SK-N-SH (cell line): ENCODE measurements around the gene PIP4K2A. TPM values are rescaled to one million over a fixed set of nuclear protein-coding genes. Genes with fewer than 3 reads are reported as not detected.

ENCODE experiments used
- CTCF ChIA-PET: fragments of 300-600, 350-600 bp; formaldehyde crosslinking; extraction: SDS; loops from one replicate; lab custom pipeline; 2021; lab: Yijun Ruan, JAX
- POLR2A ChIA-PET: fragments of 350-600 bp; sonication (Branson Sonifier 250); formaldehyde crosslinking; extraction: SDS; loops from one replicate; lab custom pipeline; 2020; ENCODE audit warnings: antibody characterized with exemption, inconsistent platforms; lab: Yijun Ruan, JAX
- DNase-seq: peaks from one replicate; pipeline ENCODE4 v3.0.0; 2012
- H2AFZ ChIP-seq: fragments of 200-600 bp; sonication (generic); 2 replicates; pipeline ENCODE4 v1.8.1; 2016; ENCODE audit warnings: antibody characterized with exemption, mild to moderate bottlenecking, low read depth
- H3F3A ChIP-seq: fragments of 200-600 bp; sonication (generic); replicated peaks from 2 replicates; pipeline ENCODE3; 2016; ENCODE audit warnings: antibody characterized with exemption, mild to moderate bottlenecking; ENCODE audit not compliant: insufficient read depth
- H3K27ac ChIP-seq, 2 experiments: fragments of 200-500 bp in 1 of 2; fragments of 200-600 bp in 1 of 2; sonication (Bioruptor generic) in 1 of 2; sonication (generic), shearing (Covaris generic) in 1 of 2; 2 replicates each; pipeline versions ENCODE4 v1.5.1 to v1.6.1; 2014 to 2016; ENCODE audit warnings: low read depth in 2 of 2, inconsistent platforms in 1 of 2, low read length in 1 of 2, mild to moderate bottlenecking in 1 of 2, mixed read lengths in 1 of 2
- H3K27me3 ChIP-seq: fragments of 200-600 bp; sonication (generic), shearing (Covaris generic); 2 replicates; pipeline ENCODE4 v1.6.1; 2016; ENCODE audit warnings: mixed run types; ENCODE audit not compliant: insufficient read depth
- H3K36me3 ChIP-seq, 2 experiments: fragments of 200-500 bp in 1 of 2; fragments of 200-600 bp in 1 of 2; sonication (Bioruptor generic) in 1 of 2; sonication (generic) in 1 of 2; replicated peaks in 1 of 2; 2 replicates each; pipeline versions ENCODE3 to v1.5.1; 2014 to 2016; ENCODE audit warnings: low read length in 1 of 2, mild to moderate bottlenecking in 1 of 2; ENCODE audit not compliant: insufficient read depth in 2 of 2, control insufficient read depth in 1 of 2
- H3K4me1 ChIP-seq, 2 experiments: fragments of 200-500 bp in 1 of 2; fragments of 200-600 bp in 1 of 2; sonication (Bioruptor generic) in 1 of 2; sonication (generic), shearing (Covaris generic) in 1 of 2; 2 replicates each; pipeline versions ENCODE4 v1.5.1 to v1.6.1; 2014 to 2016; ENCODE audit warnings: low read depth in 1 of 2, low read length in 1 of 2, mixed run types in 1 of 2; ENCODE audit not compliant: insufficient read depth in 2 of 2, control insufficient read depth in 1 of 2
- H3K4me2 ChIP-seq: fragments of 200-600 bp; sonication (generic), shearing (Covaris generic); 2 replicates; pipeline ENCODE4 v1.6.1; 2017; ENCODE audit warnings: mixed run types
- H3K4me3 ChIP-seq, 2 experiments: fragments of 200-500 bp in 1 of 2; fragments of 200-600 bp in 1 of 2; sonication (Bioruptor generic) in 1 of 2; sonication (generic), shearing (Covaris generic) in 1 of 2; 2 replicates each; pipeline versions ENCODE4 v1.5.1 to v1.8.1; 2014 to 2016; ENCODE audit warnings: low read depth in 2 of 2, inconsistent platforms in 1 of 2, low read length in 1 of 2, mild to moderate bottlenecking in 1 of 2, mixed read lengths in 1 of 2, moderate library complexity in 1 of 2
- H3K79me2 ChIP-seq: fragments of 200-600 bp; sonication (generic); 2 replicates; pipeline ENCODE4 v1.8.1; 2017; ENCODE audit warnings: mild to moderate bottlenecking; ENCODE audit not compliant: insufficient read depth
- H3K9ac ChIP-seq: fragments of 200-600 bp; sonication (generic); 2 replicates; pipeline ENCODE4 v1.6.1; 2017; ENCODE audit warnings: mixed run types
- H3K9me2 ChIP-seq: fragments of 200-600 bp; sonication (generic); 2 replicates; pipeline ENCODE4 v1.6.1; 2017; ENCODE audit warnings: mixed run types
- H3K9me3 ChIP-seq: fragments of 200-600 bp; sonication (generic); 2 replicates; pipeline ENCODE4 v1.6.1; 2017; ENCODE audit warnings: mixed run types, mild to moderate bottlenecking, moderate library complexity
- H4K20me1 ChIP-seq: fragments of 200-600 bp; sonication (generic); 2 replicates; pipeline ENCODE4 v1.6.1; 2017; ENCODE audit warnings: mild to moderate bottlenecking, mixed run types; ENCODE audit not compliant: insufficient read depth
- CHD2 ChIP-seq: fragments of 150-350 bp; IDR thresholded peaks from 2 replicates; pipeline ENCODE4 v1.6.1; 2018; ENCODE audit warnings: low read length; ENCODE audit not compliant: partially characterized antibody
- ELF1 ChIP-seq: IDR thresholded peaks from 2 replicates; pipeline ENCODE4 v1.4.0; 2012
- EP300 ChIP-seq, 2 experiments: IDR thresholded peaks; 2 replicates each; pipeline versions ENCODE4 v1.4.0 to v1.6.1; 2012; ENCODE audit warnings: borderline replicate concordance in 1 of 2, low read depth in 1 of 2, low read length in 1 of 2
- EZH2phosphoT487 ChIP-seq: fragments of 200-600 bp; sonication (generic); IDR thresholded peaks from 2 replicates; pipeline ENCODE4 v1.6.1; 2017; ENCODE audit warnings: low read depth, mixed run types, mild to moderate bottlenecking, antibody characterized with exemption, moderate library complexity, borderline replicate concordance
- FOSL2 ChIP-seq: IDR thresholded peaks from 2 replicates; pipeline ENCODE4 v1.4.0; 2012; ENCODE audit warnings: low read depth, mild to moderate bottlenecking, moderate library complexity, borderline replicate concordance
- FOXM1 ChIP-seq: IDR thresholded peaks from 2 replicates; pipeline ENCODE4 v1.4.0; 2012; ENCODE audit warnings: low read depth, mild to moderate bottlenecking
- GABPA ChIP-seq: IDR thresholded peaks from 2 replicates; pipeline ENCODE4 v1.4.0; 2012; ENCODE audit warnings: low read depth, mild to moderate bottlenecking
- GATA2 ChIP-seq: sonication (generic); formaldehyde crosslinking; IDR thresholded peaks from 2 replicates; pipeline ENCODE4 v1.5.0; 2020; ENCODE audit warnings: mild to moderate bottlenecking, missing genetic modification reagents
- JUND ChIP-seq: IDR thresholded peaks from 2 replicates; pipeline ENCODE4 v1.4.0; 2012
- MEF2A ChIP-seq: IDR thresholded peaks from 2 replicates; pipeline ENCODE4 v1.4.0; 2012; ENCODE audit warnings: low read depth, borderline replicate concordance
- MXI1 ChIP-seq: IDR thresholded peaks from 2 replicates; pipeline ENCODE4 v1.6.1; 2012; ENCODE audit warnings: mild to moderate bottlenecking, low read depth, low read length, improper control_type of control experiment
- NFIC ChIP-seq: IDR thresholded peaks from 2 replicates; pipeline ENCODE4 v1.4.0; 2012; ENCODE audit warnings: borderline replicate concordance
- NRF1 ChIP-seq: IDR thresholded peaks from 2 replicates; pipeline ENCODE4 v1.6.1; 2012; ENCODE audit warnings: low read depth, mild to moderate bottlenecking, low read length
- POLR2AphosphoS5 ChIP-seq: IDR thresholded peaks from 2 replicates; pipeline ENCODE4 v1.6.1; 2012; ENCODE audit warnings: low read depth, low read length
- RCOR1 ChIP-seq: fragments of 150-350 bp; IDR thresholded peaks from 2 replicates; pipeline ENCODE4 v1.6.1; 2017; ENCODE audit warnings: antibody characterized with exemption, low read length
- RFX5 ChIP-seq: IDR thresholded peaks from 2 replicates; pipeline ENCODE4 v1.6.1; 2012; ENCODE audit warnings: mild to moderate bottlenecking, improper control_type of control experiment, low read length
- RXRA ChIP-seq: IDR thresholded peaks from 2 replicates; pipeline ENCODE4 v1.4.0; 2012; ENCODE audit warnings: low read depth, mild to moderate bottlenecking, borderline replicate concordance
- SIN3A ChIP-seq: IDR thresholded peaks from 2 replicates; pipeline ENCODE4 v1.6.1; 2012; ENCODE audit warnings: low read depth, mild to moderate bottlenecking, low read length, moderate library complexity, borderline replicate concordance
- SMC3 ChIP-seq: IDR thresholded peaks from 2 replicates; pipeline ENCODE4 v1.6.1; 2012; ENCODE audit warnings: low read depth, low read length, improper control_type of control experiment
- TAF1 ChIP-seq: IDR thresholded peaks from 2 replicates; pipeline ENCODE4 v1.6.1; 2012; ENCODE audit warnings: low read depth, mild to moderate bottlenecking, low read length, moderate library complexity, borderline replicate concordance
- TCF12 ChIP-seq: IDR thresholded peaks from 2 replicates; pipeline ENCODE4 v1.4.0; 2012
- TEAD4 ChIP-seq: IDR thresholded peaks from 2 replicates; pipeline ENCODE4 v1.4.0; 2012; ENCODE audit warnings: mild to moderate bottlenecking, borderline replicate concordance; ENCODE audit not compliant: insufficient read depth
- YY1 ChIP-seq: IDR thresholded peaks from 2 replicates; pipeline ENCODE4 v1.4.0; 2012; ENCODE audit warnings: low read depth, mild to moderate bottlenecking
- WGBS: methylation state at CpG from one replicate; pipeline ENCODE4 v1.1.6; 2017; ENCODE audit warnings: low lambda C conversion rate; 5-methylcytosine and 5-hydroxymethylcytosine counted together
- polyA plus RNA-seq, 3 experiments: library from polyadenylated mRNA; depleted of rRNA; stranded (reverse); fragments of >200 nt; gene quantifications; 2 replicates each; pipeline ENCODE4 v1.2.3, GENCODE V29; 2012
- TF ChIP-seq, protein P1 (sequence below): fragments of 150-350 bp; IDR thresholded peaks from 2 replicates; pipeline ENCODE4 v1.6.1; 2017; ENCODE audit warnings: antibody characterized with exemption, low read length, low read depth, borderline replicate concordance
- TF ChIP-seq, protein P2 (sequence below): fragments of 150-350 bp; IDR thresholded peaks from 2 replicates; pipeline ENCODE4 v1.6.1; 2016; ENCODE audit warnings: mild to moderate bottlenecking, low read depth, low read length
- TF ChIP-seq, protein P3 (sequence below): IDR thresholded peaks from 2 replicates; pipeline ENCODE4; 2012
- TF ChIP-seq, protein P4 (sequence below): fragments of 200-600 bp; sonication (generic); IDR thresholded peaks from 2 replicates; pipeline ENCODE4 v1.6.1; 2017; ENCODE audit warnings: antibody characterized with exemption, mild to moderate bottlenecking, moderate library complexity
- TF ChIP-seq, protein P5 (sequence below): IDR thresholded peaks from 2 replicates; pipeline ENCODE4 v1.4.0; 2012; ENCODE audit warnings: low read depth

Gene PIP4K2A
- polyA plus RNA-seq, 1 of the 3 experiments (the other 2 are of a cell fraction): 10.8 TPM

DNA sequence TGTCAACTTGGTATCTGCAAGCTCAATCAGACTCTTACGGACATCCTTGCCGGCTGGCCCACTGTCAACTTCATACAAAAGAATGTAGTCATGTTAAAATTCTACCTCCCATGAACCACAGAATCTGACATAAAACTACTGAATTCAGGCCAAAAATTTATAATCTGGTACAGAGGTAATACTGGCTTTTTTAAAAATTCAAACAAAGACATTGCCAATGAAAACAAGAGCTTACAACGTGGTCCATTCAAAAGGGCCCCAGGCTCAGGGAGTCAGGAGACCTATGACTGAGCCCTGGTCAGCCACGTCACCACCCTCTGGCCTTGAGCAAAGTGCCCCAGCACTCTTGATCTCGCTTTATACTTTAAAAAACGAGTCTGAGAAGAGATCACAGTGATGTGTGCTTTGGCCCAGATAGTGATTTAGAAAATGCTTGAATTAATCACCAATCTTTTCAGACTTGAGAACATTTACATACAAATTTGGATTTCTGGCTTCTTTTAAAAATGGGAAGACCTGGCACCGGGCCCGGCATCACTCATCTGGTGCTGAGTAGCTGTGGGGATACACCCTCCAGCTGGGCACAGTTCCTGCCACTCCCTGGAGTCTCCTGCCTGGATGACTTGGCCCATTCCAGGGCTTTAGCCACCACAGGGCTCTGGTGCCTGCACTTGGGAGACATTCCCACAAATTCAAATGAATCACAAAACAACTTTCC lies 94.1 kb downstream of the PIP4K2A start:
- no peaks in the 10 kb centered on the region for H3K9me2 ChIP-seq
- TF ChIP-seq, protein P1, sequence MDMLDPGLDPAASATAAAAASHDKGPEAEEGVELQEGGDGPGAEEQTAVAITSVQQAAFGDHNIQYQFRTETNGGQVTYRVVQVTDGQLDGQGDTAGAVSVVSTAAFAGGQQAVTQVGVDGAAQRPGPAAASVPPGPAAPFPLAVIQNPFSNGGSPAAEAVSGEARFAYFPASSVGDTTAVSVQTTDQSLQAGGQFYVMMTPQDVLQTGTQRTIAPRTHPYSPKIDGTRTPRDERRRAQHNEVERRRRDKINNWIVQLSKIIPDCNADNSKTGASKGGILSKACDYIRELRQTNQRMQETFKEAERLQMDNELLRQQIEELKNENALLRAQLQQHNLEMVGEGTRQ: no peak
- TF ChIP-seq, protein P2, sequence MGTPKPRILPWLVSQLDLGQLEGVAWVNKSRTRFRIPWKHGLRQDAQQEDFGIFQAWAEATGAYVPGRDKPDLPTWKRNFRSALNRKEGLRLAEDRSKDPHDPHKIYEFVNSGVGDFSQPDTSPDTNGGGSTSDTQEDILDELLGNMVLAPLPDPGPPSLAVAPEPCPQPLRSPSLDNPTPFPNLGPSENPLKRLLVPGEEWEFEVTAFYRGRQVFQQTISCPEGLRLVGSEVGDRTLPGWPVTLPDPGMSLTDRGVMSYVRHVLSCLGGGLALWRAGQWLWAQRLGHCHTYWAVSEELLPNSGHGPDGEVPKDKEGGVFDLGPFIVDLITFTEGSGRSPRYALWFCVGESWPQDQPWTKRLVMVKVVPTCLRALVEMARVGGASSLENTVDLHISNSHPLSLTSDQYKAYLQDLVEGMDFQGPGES: no peak
- TF ChIP-seq, protein P3, sequence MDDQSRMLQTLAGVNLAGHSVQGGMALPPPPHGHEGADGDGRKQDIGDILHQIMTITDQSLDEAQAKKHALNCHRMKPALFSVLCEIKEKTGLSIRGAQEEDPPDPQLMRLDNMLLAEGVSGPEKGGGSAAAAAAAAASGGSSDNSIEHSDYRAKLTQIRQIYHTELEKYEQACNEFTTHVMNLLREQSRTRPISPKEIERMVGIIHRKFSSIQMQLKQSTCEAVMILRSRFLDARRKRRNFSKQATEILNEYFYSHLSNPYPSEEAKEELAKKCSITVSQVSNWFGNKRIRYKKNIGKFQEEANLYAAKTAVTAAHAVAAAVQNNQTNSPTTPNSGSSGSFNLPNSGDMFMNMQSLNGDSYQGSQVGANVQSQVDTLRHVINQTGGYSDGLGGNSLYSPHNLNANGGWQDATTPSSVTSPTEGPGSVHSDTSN: peak; percentile 92
- TF ChIP-seq TEAD4: peak; percentile 61
- TF ChIP-seq EP300 (IDR thresholded peaks at IDR 0.05; ENCODE audit: borderline replicate concordance in 1 of 2, low read depth in 1 of 2, low read length in 1 of 2): peak; percentile 22 to 84; a peak in 3 of 4 replicates
- TF ChIP-seq NFIC: peak; percentile 93
- peak; percentile 24; the same call in 1 of the 2 replicates for TF ChIP-seq FOSL2
- TF ChIP-seq POLR2AphosphoS5: no peak
- peak; percentile 39; the same call in 1 of the 2 replicates for TF ChIP-seq SIN3A
- no peak; the same call in 1 of the 2 replicates for TF ChIP-seq TAF1
- TF ChIP-seq MXI1: no peak
- no peak for TF ChIP-seq NRF1
- TF ChIP-seq FOXM1: peak; percentile 91
- TF ChIP-seq MEF2A: peak; percentile 66
- no peak for TF ChIP-seq GABPA
- TF ChIP-seq RCOR1: no peak
- no peak for TF ChIP-seq SMC3
- TF ChIP-seq CHD2: no peak
- TF ChIP-seq ELF1: peak; percentile 12; the same call in 1 of the 2 replicates
- peak; percentile 81 for TF ChIP-seq TCF12
- TF ChIP-seq JUND: peak; percentile 67
- peak; percentile 37; the same call in 1 of the 2 replicates for TF ChIP-seq RXRA
- no peak for TF ChIP-seq EZH2phosphoT487
- no peak for TF ChIP-seq GATA2 (CRISPR knock-in tag)
- TF ChIP-seq YY1: no peak
- TF ChIP-seq, protein P4, sequence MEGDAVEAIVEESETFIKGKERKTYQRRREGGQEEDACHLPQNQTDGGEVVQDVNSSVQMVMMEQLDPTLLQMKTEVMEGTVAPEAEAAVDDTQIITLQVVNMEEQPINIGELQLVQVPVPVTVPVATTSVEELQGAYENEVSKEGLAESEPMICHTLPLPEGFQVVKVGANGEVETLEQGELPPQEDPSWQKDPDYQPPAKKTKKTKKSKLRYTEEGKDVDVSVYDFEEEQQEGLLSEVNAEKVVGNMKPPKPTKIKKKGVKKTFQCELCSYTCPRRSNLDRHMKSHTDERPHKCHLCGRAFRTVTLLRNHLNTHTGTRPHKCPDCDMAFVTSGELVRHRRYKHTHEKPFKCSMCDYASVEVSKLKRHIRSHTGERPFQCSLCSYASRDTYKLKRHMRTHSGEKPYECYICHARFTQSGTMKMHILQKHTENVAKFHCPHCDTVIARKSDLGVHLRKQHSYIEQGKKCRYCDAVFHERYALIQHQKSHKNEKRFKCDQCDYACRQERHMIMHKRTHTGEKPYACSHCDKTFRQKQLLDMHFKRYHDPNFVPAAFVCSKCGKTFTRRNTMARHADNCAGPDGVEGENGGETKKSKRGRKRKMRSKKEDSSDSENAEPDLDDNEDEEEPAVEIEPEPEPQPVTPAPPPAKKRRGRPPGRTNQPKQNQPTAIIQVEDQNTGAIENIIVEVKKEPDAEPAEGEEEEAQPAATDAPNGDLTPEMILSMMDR: no peak
- no peak for TF ChIP-seq RFX5
- TF ChIP-seq, protein P5, sequence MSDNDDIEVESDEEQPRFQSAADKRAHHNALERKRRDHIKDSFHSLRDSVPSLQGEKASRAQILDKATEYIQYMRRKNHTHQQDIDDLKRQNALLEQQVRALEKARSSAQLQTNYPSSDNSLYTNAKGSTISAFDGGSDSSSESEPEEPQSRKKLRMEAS: peak; percentile 44; the same call in 1 of the 2 replicates

More for the DNA sequence above, 94.1 kb downstream of the PIP4K2A start:
- no peaks in the 10 kb centered on the region for H3K9me3 ChIP-seq
- peak overlapping the region; percentile 45; the same call in 1 of the 2 replicates for H3K9ac ChIP-seq
- H3K36me3 ChIP-seq: no peaks in the 10 kb centered on the region
- no peaks in the 10 kb centered on the region for H3K27me3 ChIP-seq
- ChIA-PET POLR2A (no interaction called here), CTCF (no interaction called here)
- peak overlapping the region; percentile 39 to 89 for H3K27ac ChIP-seq
- peak; percentile 44 for DNase-seq
- peaks cover 65% of the 10 kb centered on the region for H3F3A ChIP-seq
- no peaks in the 10 kb centered on the region; the same call in 1 of the 2 replicates for H4K20me1 ChIP-seq
- peaks cover 41 to 78% of the 10 kb centered on the region in 2 experiments for H3K4me1 ChIP-seq
- WGBS: 4% methylated on average over 8 of the region's 8 CpGs
- peak overlapping the region; percentile 57 for H3K4me2 ChIP-seq
- H2AFZ ChIP-seq: no peak overlapping the region
- H3K4me3 ChIP-seq: 0 out of 4 replicates have a peak overlapping the region, but pooled peaks of 1 of the 2 experiments have one; percentile 2
- peaks cover 66% of the 10 kb centered on the region; the same call in 1 of the 2 replicates for H3K79me2 ChIP-seq
